ENCODE results near the gene NFATC1.

The NFATC1 gene

DNA sequence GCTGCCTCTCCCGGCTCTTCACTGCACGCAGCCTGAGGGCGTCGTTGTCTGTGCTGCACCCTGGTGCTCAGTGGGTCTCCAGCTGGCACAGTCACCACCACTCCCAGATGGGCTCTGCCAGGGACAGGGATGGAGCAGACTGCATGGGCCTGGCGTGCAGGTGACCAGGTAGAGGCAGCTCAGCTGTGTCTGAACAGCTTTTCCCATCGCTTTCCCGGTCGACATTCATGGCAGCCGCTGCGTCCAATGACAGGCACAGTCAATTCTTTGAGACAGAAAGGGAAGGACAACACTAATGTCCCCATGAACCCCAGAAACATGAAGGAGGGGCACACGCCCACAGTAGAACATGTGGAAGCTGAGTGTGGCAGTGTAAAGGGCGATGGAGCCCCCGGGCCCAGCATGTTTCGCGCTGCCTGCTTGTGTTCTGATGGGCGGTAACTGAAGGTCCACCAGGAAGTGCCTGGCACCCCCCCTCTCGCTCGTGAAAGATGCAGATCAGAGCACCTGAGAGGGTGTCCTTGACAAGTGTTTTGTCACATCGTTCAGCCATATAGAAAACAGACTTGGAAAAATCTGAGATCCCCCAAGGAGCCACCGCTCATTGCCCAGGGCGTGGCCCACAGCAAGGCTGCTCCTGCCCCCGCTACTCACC is 122.4 kb downstream of the NFATC1 start:
- H3K4me2 ChIP-seq (ENCODE audit: low read length), result no peak overlapping the region

GRCh38 chr18:79518683-79519128 is 123.0 kb downstream of the NFATC1 start:
- Histone ChIP-seq H3K79me2 (ENCODE audit: insufficient read depth, low read length) (no peaks in the 10 kb centered on the region), H3K4me1 (ENCODE audit: insufficient read depth, low read length, severe bottlenecking) (peaks cover 94% of the 10 kb centered on the region)

More for the DNA sequence above, 122.4 kb downstream of the NFATC1 start:
- Histone ChIP-seq H3K79me2 (ENCODE audit: insufficient read depth, low read length) (no peaks in the 10 kb centered on the region), H3K9me2 (ENCODE audit: low read depth, low read length) (no peaks in the 10 kb centered on the region), H2AFZ (ENCODE audit: low read length) (no peak overlapping the region), H3K27me3 (ENCODE audit: insufficient read depth, low read length) (no peaks in the 10 kb centered on the region), H4K20me1 (ENCODE audit: insufficient read depth, low read length) (no peaks in the 10 kb centered on the region), H3K4me1 (ENCODE audit: insufficient read depth, low read length, severe bottlenecking) (peaks cover 89% of the 10 kb centered on the region), H3F3A (ENCODE audit: insufficient read depth, low read length) (peaks cover 18% of the 10 kb centered on the region), H3K36me3 (ENCODE audit: insufficient read depth, low read length) (peaks cover 26% of the 10 kb centered on the region), H3K4me3 (ENCODE audit: low read depth, low read length, poor library complexity, severe bottlenecking) (no peak overlapping the region), H3K9me3 (ENCODE audit: low read length) (no peaks in the 10 kb centered on the region), H3K27ac (ENCODE audit: low read depth, low read length, poor library complexity, severe bottlenecking) (peak overlapping the region; percentile 100), H3K9ac (ENCODE audit: low read length) (peak overlapping the region; percentile 75)
- no peak for TF ChIP-seq EZH2 (IDR thresholded peaks at IDR 0.05; ENCODE audit: borderline replicate concordance, low read length)
- no peak for TF ChIP-seq CTCF (IDR thresholded peaks at IDR 0.05; ENCODE audit: low read length)

GRCh38 chr18:79519751-79520477 is 124.2 kb downstream of the NFATC1 start:
- no peaks in the 10 kb centered on the region for H3K79me2 ChIP-seq (ENCODE audit: insufficient read depth, low read length)

More at GRCh38 chr18:79518683-79519128, 123.0 kb downstream of the NFATC1 start:
- peaks cover 21% of the 10 kb centered on the region for H3K36me3 ChIP-seq (ENCODE audit: insufficient read depth, low read length)
- no peak overlapping the region for H2AFZ ChIP-seq (ENCODE audit: low read length)
- no peaks in the 10 kb centered on the region for H3K9me3 ChIP-seq (ENCODE audit: low read length)
- TF ChIP-seq EZH2 (IDR thresholded peaks at IDR 0.05; ENCODE audit: borderline replicate concordance, low read length), result no peak
- no peak for TF ChIP-seq CTCF (IDR thresholded peaks at IDR 0.05; ENCODE audit: low read length)
- no peaks in the 10 kb centered on the region for H3K27me3 ChIP-seq (ENCODE audit: insufficient read depth, low read length)
- H3K9me2 ChIP-seq (ENCODE audit: low read depth, low read length), result no peaks in the 10 kb centered on the region
- no peak overlapping the region for H3K4me3 ChIP-seq (ENCODE audit: low read depth, low read length, poor library complexity, severe bottlenecking)
- no peak overlapping the region for H3K9ac ChIP-seq (ENCODE audit: low read length)
- peak overlapping the region; percentile 100 for H3K27ac ChIP-seq (ENCODE audit: low read depth, low read length, poor library complexity, severe bottlenecking)
- peaks cover 20% of the 10 kb centered on the region for H3F3A ChIP-seq (ENCODE audit: insufficient read depth, low read length)
- H4K20me1 ChIP-seq (ENCODE audit: insufficient read depth, low read length), result no peaks in the 10 kb centered on the region
- no peak overlapping the region for H3K4me2 ChIP-seq (ENCODE audit: low read length)

More at GRCh38 chr18:79519751-79520477, 124.2 kb downstream of the NFATC1 start:
- H3K4me3 ChIP-seq (ENCODE audit: low read depth, low read length, poor library complexity, severe bottlenecking), result peak overlapping the region; percentile 3
- TF ChIP-seq EZH2 (IDR thresholded peaks at IDR 0.05; ENCODE audit: borderline replicate concordance, low read length) (no peak), CTCF (IDR thresholded peaks at IDR 0.05; ENCODE audit: low read length) (no peak)
- H3K27ac ChIP-seq (ENCODE audit: low read depth, low read length, poor library complexity, severe bottlenecking), result peak overlapping the region; percentile 100
- H3K36me3 ChIP-seq (ENCODE audit: insufficient read depth, low read length), result peaks cover 15% of the 10 kb centered on the region; the same call in 1 of the 2 replicates
- peaks cover 98% of the 10 kb centered on the region for H3K4me1 ChIP-seq (ENCODE audit: insufficient read depth, low read length, severe bottlenecking)
- H3K4me2 ChIP-seq (ENCODE audit: low read length), result peak overlapping the region; percentile 40
- no peaks in the 10 kb centered on the region for H4K20me1 ChIP-seq (ENCODE audit: insufficient read depth, low read length)
- H2AFZ ChIP-seq (ENCODE audit: low read length), result no peak overlapping the region
- no peaks in the 10 kb centered on the region for H3K27me3 ChIP-seq (ENCODE audit: insufficient read depth, low read length)
- peaks cover 20% of the 10 kb centered on the region for H3F3A ChIP-seq (ENCODE audit: insufficient read depth, low read length)
- H3K9me3 ChIP-seq (ENCODE audit: low read length), result no peaks in the 10 kb centered on the region
- peak overlapping the region; percentile 63 for H3K9ac ChIP-seq (ENCODE audit: low read length)
- no peaks in the 10 kb centered on the region for H3K9me2 ChIP-seq (ENCODE audit: low read depth, low read length)
